ENCODE data around the gene SH3TC2. TPM values are rescaled to one million over a fixed set of nuclear protein-coding genes. Genes with fewer than 3 reads are reported as not detected.

The SH3TC2 gene
- total and polyA plus RNA-seq, 2 of the 4 experiments (the other 2 are of a cell fraction), result 3.4 to 7.9 TPM

- Histone ChIP-seq H3K9me1 (ENCODE audit: insufficient read depth, low read length) (no peaks in the 10 kb centered on the region), H3K23ac (ENCODE audit: low read depth, low read length) (no peak overlapping the region), H3K4me2 (ENCODE audit: low read depth, low read length) (no peak overlapping the region), H2AFZ (replicated peaks; ENCODE audit: low read length, poor library complexity) (no peak overlapping the region), H3K4me1 (ENCODE audit: control insufficient read depth, insufficient read depth, low read length) (no peaks in the 10 kb centered on the region), H3K18ac (ENCODE audit: low read depth, low read length) (no peak overlapping the region), H4K8ac (ENCODE audit: low read depth in 2 of 2, low read length in 2 of 2) (no peak overlapping the region), H2BK20ac (ENCODE audit: low read depth, low read length) (no peak overlapping the region), H3K9ac (ENCODE audit: low read depth, low read length) (no peak overlapping the region), H4K20me1 (ENCODE audit: insufficient read depth, low read length) (no peaks in the 10 kb centered on the region), H2AK5ac (ENCODE audit: low read depth, low read length) (no peak overlapping the region), H3K27me3 (ENCODE audit: control insufficient read depth, insufficient read depth, low read length) (peaks cover 3% of the 10 kb centered on the region), H3K36me3 (ENCODE audit: control insufficient read depth, insufficient read depth, low read length) (no peaks in the 10 kb centered on the region), H3K56ac (ENCODE audit: extremely low read depth, insufficient read depth, low read length) (no peak overlapping the region), H3K9me3 (ENCODE audit: control insufficient read depth, insufficient read depth, low read length) (peaks cover 3% of the 10 kb centered on the region; the same call in 1 of the 2 replicates), H2BK15ac (ENCODE audit: low read depth, low read length) (no peak overlapping the region), H2BK120ac (ENCODE audit: low read depth, low read length) (no peak overlapping the region), H2BK5ac (ENCODE audit: low read depth, low read length, poor library complexity, severe bottlenecking) (no peak overlapping the region), H4K5ac (ENCODE audit: low read depth, low read length) (no peak overlapping the region), H3K4ac (ENCODE audit: low read depth, low read length) (no peak overlapping the region), H4K91ac (ENCODE audit: insufficient read depth, low read depth, low read length) (no peak overlapping the region), H3K79me1 (ENCODE audit: low read depth in 1 of 2, low read length in 2 of 2) (no peaks in the 10 kb centered on the region), H2AK9ac (replicated peaks; ENCODE audit: low read depth, low read length, poor library complexity) (no peak overlapping the region), H3K4me3 (ENCODE audit: insufficient read depth, low read depth, low read length) (no peak overlapping the region), H3K27ac (ENCODE audit: insufficient read depth, low read length) (no peak overlapping the region), H3K14ac (replicated peaks; ENCODE audit: low read depth, low read length) (no peak overlapping the region)
- BruUV-seq (replicated peaks), result no TSS peak
- ChIA-PET POLR2A (ENCODE audit: unreplicated experiment) (no interaction called here), CTCF (no interaction called here)
- no peak for ATAC-seq (ENCODE audit: low read depth)
- dilution Hi-C loops (cut with HindIII; ENCODE audit: low sequenced_read_pairs, unreplicated experiment) (no loop called here), intact Hi-C loops (cut with micrococcal nuclease) (no loop called here), in situ Hi-C loops (cut with MboI; ENCODE audit: low sequenced_read_pairs) (no loop called here)
- DNase-seq, result no peak
- TF ChIP-seq RFX5 (IDR thresholded peaks at IDR 0.05; ENCODE audit: low read depth, low read length), result no peak
- TF ChIP-seq NFE2L2 (IDR thresholded peaks at IDR 0.05; ENCODE audit: low read depth, low read length), result no peak
- TF ChIP-seq ELK1 (IDR thresholded peaks at IDR 0.05; ENCODE audit: borderline replicate concordance, low read depth, low read length), result no peak
- TF ChIP-seq SMC3 (IDR thresholded peaks at IDR 0.05; ENCODE audit: low read depth, low read length), result no peak
- no peak for TF ChIP-seq RCOR1 (IDR thresholded peaks at IDR 0.05; ENCODE audit: insufficient replicate concordance, low read length)
- TF ChIP-seq CHD1 (IDR thresholded peaks at IDR 0.05; ENCODE audit: low read depth, low read length), result no peak
- no peak for TF ChIP-seq CEBPB (IDR thresholded peaks at IDR 0.05; ENCODE audit: low read depth, low read length)
- no peak for TF ChIP-seq USF2 (IDR thresholded peaks at IDR 0.05; ENCODE audit: low read depth, low read length)
- no peak for TF ChIP-seq CTCF (conservative IDR thresholded peaks at IDR 0.05; ENCODE audit: low read depth, low read length)
- TF ChIP-seq MXI1 (IDR thresholded peaks at IDR 0.05; ENCODE audit: borderline replicate concordance, low read depth, low read length), result no peak
- TF ChIP-seq RAD21 (IDR thresholded peaks at IDR 0.05; ENCODE audit: low read length), result no peak
- TF ChIP-seq BHLHE40 (IDR thresholded peaks at IDR 0.05; ENCODE audit: low read depth, low read length), result no peak
- no peak for TF ChIP-seq FOS (IDR thresholded peaks at IDR 0.05; ENCODE audit: low read depth, low read length)
- no peak for TF ChIP-seq MAZ (IDR thresholded peaks at IDR 0.05; ENCODE audit: borderline replicate concordance, low read depth, low read length)
- TF ChIP-seq POLR2A (IDR thresholded peaks at IDR 0.05; ENCODE audit: low read depth, low read length), result no peak
- no peak for TF ChIP-seq MAFK (IDR thresholded peaks at IDR 0.05; ENCODE audit: low read depth, low read length)
These were observed 37.1 kb upstream of the SH3TC2 start for GRCh38 chr5:149099920-149100319.

Data from IMR-90 (cell line).